GM03348 (cell line): ENCODE results near the gene ACP7.
A peak's percentile ranks its signal among the peaks of the same experiment; 100 is the strongest.
"Not testable (repeated sequence)": the region's sequence is repeated elsewhere in the genome, so short reads cannot be mapped to it uniquely, and the experiment has no call there.

Source experiments
- DNase-seq: peaks from one replicate; pipeline ENCODE4 v3.0.0; 2012; ENCODE audit warnings: low spot score

Gene ACP7

GRCh38 chr19:39077323-39077722 lies 6.8 kb upstream of the ACP7 start:
- no peak for DNase-seq

GRCh38 chr19:39078436-39079200 lies 5.5 kb upstream of the ACP7 start:
- peak; percentile 88 for DNase-seq

GRCh38 chr19:39080431-39080830 lies 3.7 kb upstream of the ACP7 start:
- no peak for DNase-seq

GRCh38 chr19:39082167-39082566 lies 2.0 kb upstream of the ACP7 start:
- DNase-seq = no peak

GRCh38 chr19:39082745-39083598 lies 1.2 kb upstream of the ACP7 start:
- DNase-seq = no peak

GRCh38 chr19:39083599-39083982 lies 577 bp upstream of the ACP7 start:
- DNase-seq = no peak

GRCh38 chr19:39084732-39085080 lies 538 bp downstream of the ACP7 start:
- no peak for DNase-seq

- DNase-seq = no peak
These were observed 1.2 kb downstream of the ACP7 start for GRCh38 chr19:39085392-39085791.

GRCh38 chr19:39086386-39086785 lies 2.2 kb downstream of the ACP7 start:
- DNase-seq = no peak

GRCh38 chr19:39087907-39088686 lies 3.9 kb downstream of the ACP7 start:
- DNase-seq = no peak

GRCh38 chr19:39090016-39090415 lies 5.8 kb downstream of the ACP7 start:
- not testable (repeated sequence) for DNase-seq

GRCh38 chr19:39090881-39091280 lies 6.7 kb downstream of the ACP7 start:
- no peak for DNase-seq

GRCh38 chr19:39095799-39096540 lies 11.8 kb downstream of the ACP7 start:
- not testable (repeated sequence) for DNase-seq

- DNase-seq = no peak
These were observed 13.1 kb downstream of the ACP7 start for GRCh38 chr19:39097299-39097698.

GRCh38 chr19:39097721-39098120 lies 13.6 kb downstream of the ACP7 start:
- no peak for DNase-seq

- peak; percentile 4 for DNase-seq
These were observed 14.4 kb downstream of the ACP7 start for GRCh38 chr19:39098365-39099269.

- no peak for DNase-seq
These were observed 15.2 kb downstream of the ACP7 start for GRCh38 chr19:39099341-39099740.

GRCh38 chr19:39100500-39101166 lies 16.5 kb downstream of the ACP7 start:
- DNase-seq = no peak

GRCh38 chr19:39103151-39103550 lies 19.0 kb downstream of the ACP7 start:
- DNase-seq = no peak

GRCh38 chr19:39104186-39104596 lies 20.0 kb downstream of the ACP7 start:
- no peak for DNase-seq
